Ectodermal cell (in vitro differentiated cells): Measurements from ENCODE around the gene GNAT1.

Source experiments
- H3K27ac ChIP-seq: 2 replicates; pipeline ENCODE4 v1.7.0; 2013; ENCODE audit warnings: mild to moderate bottlenecking, low read depth, low read length; ENCODE audit not compliant: insufficient read depth, poor library complexity, severe bottlenecking
- H3K27me3 ChIP-seq: 2 replicates; pipeline ENCODE4 v1.7.0; 2013; ENCODE audit warnings: mild to moderate bottlenecking, low read length; ENCODE audit not compliant: insufficient read depth, control insufficient read depth, poor library complexity, severe bottlenecking
- H3K36me3 ChIP-seq: one replicate; pipeline ENCODE4 v1.7.0; 2013; ENCODE audit warnings: low read length; ENCODE audit not compliant: control insufficient read depth, insufficient read depth
- H3K4me1 ChIP-seq: one replicate; pipeline ENCODE4 v1.7.0; 2013; ENCODE audit warnings: low read length; ENCODE audit not compliant: control insufficient read depth, insufficient read depth
- H3K4me3 ChIP-seq: 2 replicates; pipeline ENCODE4 v1.7.0; 2013; ENCODE audit warnings: low read depth, low read length, control low read depth; ENCODE audit not compliant: insufficient read depth
- H3K9me3 ChIP-seq: 2 replicates; pipeline ENCODE4 v1.7.0; 2013; ENCODE audit warnings: mild to moderate bottlenecking, low read length, moderate library complexity; ENCODE audit not compliant: control insufficient read depth
- WGBS, 2 experiments: methylation state at CpG; one replicate each; pipeline ENCODE4 v1.1.7; 2013; ENCODE audit warnings: missing lambda C conversion rate in 2 of 2; 5-methylcytosine and 5-hydroxymethylcytosine counted together

GNAT1 gene

GRCh38 chr3:50229490-50229889 lies 38.1 kb downstream of the GNAT1 start:
- WGBS, 2 experiments, result 91 to 94% methylated on average over 3 of the region's 3 CpGs
- Histone ChIP-seq H3K27me3 (peaks cover 12% of the 10 kb centered on the region), H3K27ac (no peak overlapping the region), H3K36me3 (no peaks in the 10 kb centered on the region), H3K4me3 (no peak overlapping the region), H3K4me1 (peaks cover 36% of the 10 kb centered on the region), H3K9me3 (no peaks in the 10 kb centered on the region)

GRCh38 chr3:50230104-50230793 lies 38.8 kb downstream of the GNAT1 start:
- H3K9me3 ChIP-seq, result no peaks in the 10 kb centered on the region
- H3K4me1 ChIP-seq, result peaks cover 36% of the 10 kb centered on the region
- H3K27me3 ChIP-seq, result peaks cover 12% of the 10 kb centered on the region
- H3K4me3 ChIP-seq, result no peak overlapping the region
- WGBS, 2 experiments, result 91 to 93% methylated on average over 8 of the region's 8 CpGs
- no peak overlapping the region for H3K27ac ChIP-seq
- H3K36me3 ChIP-seq, result no peaks in the 10 kb centered on the region

- Histone ChIP-seq H3K4me3 (no peak overlapping the region), H3K9me3 (no peaks in the 10 kb centered on the region), H3K27ac (no peak overlapping the region), H3K36me3 (no peaks in the 10 kb centered on the region), H3K27me3 (peaks cover 12% of the 10 kb centered on the region), H3K4me1 (peaks cover 36% of the 10 kb centered on the region)
- 94 to 96% methylated on average over 4 of the region's 4 CpGs for WGBS, 2 experiments
Measured at GRCh38 chr3:50230794-50231125, 39.4 kb downstream of the GNAT1 start.

GRCh38 chr3:50231581-50231980 lies 40.2 kb downstream of the GNAT1 start:
- WGBS, 2 experiments, result 55 to 62% methylated on average over 5 of the region's 5 CpGs
- H3K27me3 ChIP-seq, result peaks cover 7% of the 10 kb centered on the region
- no peak overlapping the region for H3K4me3 ChIP-seq
- peaks cover 36% of the 10 kb centered on the region for H3K4me1 ChIP-seq
- H3K27ac ChIP-seq, result no peak overlapping the region
- no peaks in the 10 kb centered on the region for H3K36me3 ChIP-seq
- no peaks in the 10 kb centered on the region for H3K9me3 ChIP-seq

GRCh38 chr3:50232303-50232702 lies 40.9 kb downstream of the GNAT1 start:
- H3K36me3 ChIP-seq, result no peaks in the 10 kb centered on the region
- H3K4me1 ChIP-seq, result peaks cover 36% of the 10 kb centered on the region
- H3K9me3 ChIP-seq, result no peaks in the 10 kb centered on the region
- no peak overlapping the region for H3K4me3 ChIP-seq
- H3K27me3 ChIP-seq, result peaks cover under 1% of the 10 kb centered on the region
- no peak overlapping the region for H3K27ac ChIP-seq
- 89 to 92% methylated on average over 3 of the region's 3 CpGs for WGBS, 2 experiments

- H3K4me3 ChIP-seq, result no peak overlapping the region
- H3K36me3 ChIP-seq, result no peaks in the 10 kb centered on the region
Measured at GRCh38 chr3:50233176-50233575, 41.8 kb downstream of the GNAT1 start.

GRCh38 chr3:50235716-50236483 lies 44.5 kb downstream of the GNAT1 start, which contains the start of gene GNAI2:
GNAI2 (plus strand) TSS chr3:50236204; CDS start chr3:50236336, 132 bp downstream.
- 0% methylated on average over 75 of the region's 75 CpGs for WGBS, 2 experiments
- no peaks in the 10 kb centered on the region for H3K27me3 ChIP-seq

More at GRCh38 chr3:50233176-50233575, 41.8 kb downstream of the GNAT1 start:
- no peaks in the 10 kb centered on the region for H3K27me3 ChIP-seq
- H3K9me3 ChIP-seq, result no peaks in the 10 kb centered on the region
- H3K4me1 ChIP-seq, result peaks cover 37% of the 10 kb centered on the region
- peak overlapping the region; percentile 44 for H3K27ac ChIP-seq
- WGBS, 2 experiments, result 71 to 75% methylated on average over 4 of the region's 4 CpGs

GRCh38 chr3:50236484-50237132 lies 45.2 kb downstream of the GNAT1 start:
- Histone ChIP-seq H3K36me3 (no peaks in the 10 kb centered on the region), H3K4me3 (peak overlapping the region; percentile 81), H3K4me1 (peaks cover 53% of the 10 kb centered on the region), H3K27me3 (no peaks in the 10 kb centered on the region), H3K9me3 (no peaks in the 10 kb centered on the region), H3K27ac (no peak overlapping the region)
- WGBS, 2 experiments, result 1% methylated on average over 13 of the region's 13 CpGs

More at GRCh38 chr3:50235716-50236483, 44.5 kb downstream of the GNAT1 start, which contains the start of gene GNAI2:
- peaks cover 54% of the 10 kb centered on the region for H3K4me1 ChIP-seq
- peak within 1 kb of the TSS; percentile 56 for H3K27ac ChIP-seq
- H3K4me3 ChIP-seq, result peak within 1 kb of the TSS; percentile 81
- no peaks in the 10 kb centered on the region for H3K9me3 ChIP-seq
- no peaks in the 10 kb centered on the region for H3K36me3 ChIP-seq

- Histone ChIP-seq H3K27ac (peak overlapping the region; percentile 48), H3K27me3 (no peaks in the 10 kb centered on the region), H3K36me3 (no peaks in the 10 kb centered on the region), H3K9me3 (no peaks in the 10 kb centered on the region), H3K4me1 (peaks cover 56% of the 10 kb centered on the region), H3K4me3 (peak overlapping the region; percentile 81)
- WGBS, 2 experiments, result 4 to 9% methylated on average over 7 of the region's 7 CpGs
Measured at GRCh38 chr3:50237133-50237651, 45.8 kb downstream of the GNAT1 start.
